ENCODE measurements around the gene ARL16. TPM values are rescaled to one million over a fixed set of nuclear protein-coding genes. Genes with fewer than 3 reads are reported as not detected.
A peak's percentile ranks its signal among the peaks of the same experiment; 100 is the strongest.

ARL16 gene
- total and polyA plus RNA-seq, 3 donors from 2014 or later: 35.7 to 55.8 (median 44.2) TPM

GRCh38 chr17:81712468-81713003, 28.9 kb upstream of the ARL16 start:
- Histone ChIP-seq H3K27me3 (no peaks in the 10 kb centered on the region), H3K9me3 (no peaks in the 10 kb centered on the region), H3K27ac (peak overlapping the region in 1 of 2 donors; percentile 24), H3K36me3 (ENCODE audit: low read depth, missing control alignments) (no peaks in the 10 kb centered on the region), H3K4me1 (peaks cover 30% of the 10 kb centered on the region), H3K4me3 (peak overlapping the region; percentile 74 to 77)
- TF ChIP-seq CTCF (IDR thresholded peaks at IDR 0.05) (no peak), POLR2A (IDR thresholded peaks at IDR 0.05) (no peak)
- no peak for DNase-seq
- intact Hi-C loops (cut with DNase I; ENCODE audit: low total_unique reads): no loop called here
- 1% methylated on average over 18 to 37 of the region's 41 CpGs for WGBS, 2 donors

GRCh38 chr17:81711814-81712467, 28.3 kb upstream of the ARL16 start, which contains the start of gene SLC25A10:
TSS of gene SLC25A10 (plus strand) at chr17:81712284. CDS start at chr17:81712427, 143 bp downstream.
- intact Hi-C loops (cut with DNase I; ENCODE audit: low total_unique reads): no loop called here
- 0 to 2% methylated on average over 14 to 66 of the region's 89 CpGs for WGBS, 2 donors
- Histone ChIP-seq H3K9me3 (no peaks in the 10 kb centered on the region), H3K27ac (peak within 1 kb of the TSS in 1 of 2 donors; percentile 24), H3K27me3 (no peaks in the 10 kb centered on the region), H3K36me3 (ENCODE audit: low read depth, missing control alignments) (no peaks in the 10 kb centered on the region), H3K4me3 (peak within 1 kb of the TSS; percentile 74 to 77), H3K4me1 (peaks cover 30% of the 10 kb centered on the region)
- TF ChIP-seq POLR2A (IDR thresholded peaks at IDR 0.05) (no peak), CTCF (IDR thresholded peaks at IDR 0.05) (peak in 1 of 3 experiments; percentile 18)
- peak; percentile 70 for DNase-seq

DNA sequence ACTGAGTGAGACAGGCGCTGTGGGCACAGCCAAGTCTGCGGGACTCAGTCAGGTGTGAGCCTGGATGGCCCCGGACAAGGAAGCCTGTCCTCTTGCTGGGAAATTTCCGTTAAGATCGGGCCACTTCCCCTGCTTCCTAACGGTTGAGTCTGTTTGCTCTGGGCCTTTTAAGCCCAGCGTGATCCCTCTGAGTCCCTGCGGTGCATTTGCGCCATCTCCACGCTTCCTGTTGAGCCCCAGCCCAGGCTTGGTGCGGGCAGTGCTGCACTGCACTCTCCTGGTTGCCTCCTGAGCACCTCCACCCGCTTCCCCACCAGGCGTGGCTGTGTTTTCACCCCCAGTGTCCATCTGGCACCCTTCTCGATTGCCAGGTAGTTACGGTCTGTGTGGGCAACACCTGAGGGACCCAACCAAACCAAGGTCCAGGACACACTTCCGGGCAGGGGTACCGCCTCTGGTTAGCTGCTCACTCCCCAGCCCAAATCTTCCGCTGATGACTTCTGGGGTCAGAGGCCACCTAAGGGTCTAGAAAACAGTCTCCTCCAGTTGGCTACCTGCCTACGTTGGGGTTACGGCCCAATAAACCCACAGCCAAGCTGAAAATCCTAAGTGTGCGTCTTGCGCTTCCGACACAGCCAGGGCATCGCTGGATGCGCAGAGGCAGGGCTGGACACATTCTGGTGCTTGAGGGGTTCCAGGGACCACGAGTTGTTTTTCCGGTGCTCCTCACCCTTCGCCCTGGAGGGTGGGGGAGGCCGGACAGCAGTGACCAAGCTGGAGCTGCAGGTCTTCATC, 27.1 kb upstream of the ARL16 start:
- DNase-seq: no peak
- no peaks in the 10 kb centered on the region for H3K36me3 ChIP-seq (ENCODE audit: low read depth, missing control alignments)

DNA sequence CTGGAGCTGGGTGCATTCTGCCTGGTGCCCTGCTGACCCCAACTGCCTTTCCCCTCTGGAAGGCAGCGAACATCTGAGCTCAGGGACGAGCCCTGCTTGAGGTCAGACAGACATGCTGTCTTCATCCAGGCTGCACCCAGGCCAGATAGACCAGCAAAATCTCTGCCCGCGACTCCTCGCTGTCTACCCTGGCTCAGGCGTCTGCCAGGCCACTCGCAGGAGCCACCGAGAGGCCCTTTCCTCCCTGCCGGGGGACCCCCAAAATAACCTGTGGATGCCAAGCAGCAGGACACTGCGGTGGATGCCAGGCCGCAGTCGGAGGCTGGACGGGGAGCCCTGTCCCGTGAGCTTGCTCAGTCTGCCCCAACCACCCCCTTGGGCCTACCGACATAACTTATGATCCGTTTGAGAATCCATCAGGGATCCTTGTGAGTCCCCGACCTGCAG, 25.2 kb upstream of the ARL16 start:
- TF ChIP-seq POLR2A (IDR thresholded peaks at IDR 0.05) (no peak), CTCF (IDR thresholded peaks at IDR 0.05) (no peak)
- Histone ChIP-seq H3K27me3 (no peaks in the 10 kb centered on the region), H3K4me3 (no peak overlapping the region), H3K27ac (no peak overlapping the region), H3K4me1 (peaks cover 31% of the 10 kb centered on the region), H3K36me3 (ENCODE audit: low read depth, missing control alignments) (no peaks in the 10 kb centered on the region), H3K9me3 (no peaks in the 10 kb centered on the region)
- intact Hi-C loops (cut with DNase I; ENCODE audit: low total_unique reads): no loop called here
- DNase-seq: no peak
- WGBS, 2 donors: 77 to 91% methylated on average over 11 to 14 of the region's 17 CpGs

More for the DNA sequence above, 27.1 kb upstream of the ARL16 start:
- 45 to 46% methylated on average over 22 to 29 of the region's 29 CpGs for WGBS, 2 donors
- no peak for TF ChIP-seq CTCF (IDR thresholded peaks at IDR 0.05)
- no peak for TF ChIP-seq POLR2A (IDR thresholded peaks at IDR 0.05)
- H3K4me3 ChIP-seq: no peak overlapping the region
- H3K4me1 ChIP-seq: peaks cover 30% of the 10 kb centered on the region
- intact Hi-C loops (cut with DNase I; ENCODE audit: low total_unique reads): no loop called here
- H3K27me3 ChIP-seq: no peaks in the 10 kb centered on the region
- no peaks in the 10 kb centered on the region for H3K9me3 ChIP-seq
- H3K27ac ChIP-seq: no peak overlapping the region

All from testis (tissue), 3 donors.